WTC11 (cell line): ENCODE data around the gene SIM2. TPM values are rescaled to one million over a fixed set of nuclear protein-coding genes. Genes with fewer than 3 reads are reported as not detected.

ENCODE experiments used
- ATAC-seq: fragments of 200-7000 bp; cut with Tn5 transposase; 2 replicates; pipeline ENCODE4 v1.10.0; 2021; ENCODE audit warnings: mild to moderate bottlenecking, moderate library complexity
- CTCF ChIA-PET: fragments of 300-600 bp; sonication (Branson Sonifier 250); formaldehyde crosslinking; loops from one replicate; lab custom pipeline; 2021; ENCODE audit warnings: antibody characterized with exemption; lab: Charles Lee
- POLR2A ChIA-PET: fragments of 350-600 bp; sonication (Branson Sonifier 250); formaldehyde crosslinking; loops from one replicate; lab custom pipeline; 2021; ENCODE audit warnings: antibody characterized with exemption; lab: Charles Lee
- DNase-seq: peaks from one replicate; pipeline ENCODE4 v3.0.0; 2021; ENCODE audit warnings: low spot score
- H3K27ac Mint-ChIP-seq: 2 replicates; pipeline ENCODE4 v1.8.0; 2021; ENCODE audit warnings: mixed read lengths
- H3K27me3 Mint-ChIP-seq: 2 replicates; pipeline ENCODE4 v1.8.0; 2021; ENCODE audit warnings: low read depth, mild to moderate bottlenecking, moderate library complexity, mixed read lengths
- H3K36me3 Mint-ChIP-seq: 2 replicates; pipeline ENCODE4 v1.8.0; 2021; ENCODE audit warnings: mixed read lengths
- H3K4me1 Mint-ChIP-seq: 2 replicates; pipeline ENCODE4 v1.8.0; 2022; ENCODE audit warnings: mixed read lengths
- H3K4me3 Mint-ChIP-seq: 2 replicates; pipeline ENCODE4 v1.8.0; 2021; ENCODE audit warnings: mild to moderate bottlenecking, moderate library complexity, mixed read lengths
- H3K9me3 Mint-ChIP-seq: 2 replicates; pipeline ENCODE4 v1.8.0; 2021; ENCODE audit warnings: mixed read lengths
- AR ChIP-seq: fragments of 250-450 bp; sonication (Bioruptor Pico); IDR thresholded peaks from 2 replicates; pipeline ENCODE4 v1.9.0; 2021; ENCODE audit warnings: mild to moderate bottlenecking
- CTCF ChIP-seq: fragments of 200-600 bp; IDR thresholded peaks from 2 replicates; pipeline ENCODE4 v1.8.0; 2022; ENCODE audit warnings: antibody characterized with exemption
- E2F1 ChIP-seq: sonication (generic); formaldehyde crosslinking; IDR thresholded peaks from 2 replicates; pipeline ENCODE4 v1.8.0; 2022; ENCODE audit warnings: mild to moderate bottlenecking, missing genetic modification reagents
- E2F4 ChIP-seq: sonication (generic); formaldehyde crosslinking; IDR thresholded peaks from 2 replicates; pipeline ENCODE4 v1.8.1; 2022; ENCODE audit warnings: low read depth, mild to moderate bottlenecking, moderate library complexity, missing genetic modification reagents, borderline replicate concordance
- ETV6 ChIP-seq: sonication (generic); formaldehyde crosslinking; IDR thresholded peaks from 2 replicates; pipeline ENCODE4 v1.8.1; 2022; ENCODE audit warnings: mild to moderate bottlenecking, missing genetic modification reagents
- GRHL2 ChIP-seq: fragments of 250-450 bp; sonication (Bioruptor Pico); IDR thresholded peaks from 2 replicates; pipeline ENCODE4 v1.8.0; 2022; ENCODE audit warnings: mild to moderate bottlenecking, moderate library complexity; ENCODE audit not compliant: insufficient replicate concordance, severe bottlenecking
- MYBL2 ChIP-seq: sonication (generic); formaldehyde crosslinking; IDR thresholded peaks from 2 replicates; pipeline ENCODE4 v1.8.1; 2023; ENCODE audit warnings: mild to moderate bottlenecking, moderate library complexity, missing genetic modification reagents
- OVOL2 ChIP-seq: fragments of 250-450 bp; sonication (Bioruptor Pico); IDR thresholded peaks from 2 replicates; pipeline ENCODE4 v1.9.0; 2021; ENCODE audit warnings: mild to moderate bottlenecking, borderline replicate concordance
- RELA ChIP-seq: sonication (generic); formaldehyde crosslinking; IDR thresholded peaks from 2 replicates; pipeline ENCODE4 v1.8.1; 2022; ENCODE audit warnings: missing genetic modification reagents, mild to moderate bottlenecking, borderline replicate concordance
- SMAD3 ChIP-seq: sonication (generic); formaldehyde crosslinking; IDR thresholded peaks from 2 replicates; pipeline ENCODE4 v1.8.0; 2022; ENCODE audit warnings: missing genetic modification reagents, mild to moderate bottlenecking, borderline replicate concordance
- SMAD4 ChIP-seq: sonication (generic); formaldehyde crosslinking; IDR thresholded peaks from 2 replicates; pipeline ENCODE4 v1.8.0; 2022; ENCODE audit warnings: mild to moderate bottlenecking, missing genetic modification reagents
- TEAD1 ChIP-seq: sonication (generic); formaldehyde crosslinking; IDR thresholded peaks from 2 replicates; pipeline ENCODE4 v1.8.0; 2022; ENCODE audit warnings: mild to moderate bottlenecking, missing genetic modification reagents
- ZMAT4 ChIP-seq: fragments of 250-450 bp; sonication (Bioruptor Pico); IDR thresholded peaks from 2 replicates; pipeline ENCODE4 v1.9.0; 2021; ENCODE audit warnings: mild to moderate bottlenecking
- ZNF138 ChIP-seq: sonication (generic); formaldehyde crosslinking; conservative IDR thresholded peaks from 2 replicates; pipeline ENCODE4 v1.8.1; 2022; ENCODE audit warnings: mild to moderate bottlenecking, moderate library complexity, missing genetic modification reagents
- ZNF263 ChIP-seq: sonication (generic); formaldehyde crosslinking; IDR thresholded peaks from 2 replicates; pipeline ENCODE4 v1.8.1; 2022; ENCODE audit warnings: low read depth, mild to moderate bottlenecking, moderate library complexity, missing genetic modification reagents
- ZNF416 ChIP-seq: fragments of 250-450 bp; sonication (Bioruptor Pico); IDR thresholded peaks from 2 replicates; pipeline ENCODE4 v1.9.0; 2021; ENCODE audit warnings: mild to moderate bottlenecking, inconsistent platforms
- ZNF425 ChIP-seq: fragments of 250-450 bp; sonication (Bioruptor Pico); conservative IDR thresholded peaks from 2 replicates; pipeline ENCODE4 v1.9.0; 2021; ENCODE audit warnings: mild to moderate bottlenecking
- ZNF512 ChIP-seq: sonication (generic); formaldehyde crosslinking; IDR thresholded peaks from 2 replicates; pipeline ENCODE4 v1.8.1; 2022; ENCODE audit warnings: missing genetic modification reagents, borderline replicate concordance
- ZSCAN18 ChIP-seq: fragments of 250-450 bp; sonication (Bioruptor Pico); IDR thresholded peaks from 2 replicates; pipeline ENCODE4 v2.1.2; 2022; ENCODE audit warnings: mild to moderate bottlenecking, moderate library complexity
- total RNA-seq: library from RNA; stranded (reverse); gene quantifications from 3 replicates; pipeline ENCODE4 v1.2.3, GENCODE V29; 2021

SIM2 gene
- total RNA-seq, 1 experiment from 2014 or later: 0.17 TPM

- TF ChIP-seq CTCF (no peak), ZNF416 (CRISPR knock-in tag) (no peak)
- TF ChIP-seq, all 79 proteins: peak for 0
Observed at GRCh38 chr21:36721817-36722216, 22.9 kb downstream of the SIM2 start (continued).

- no peak for DNase-seq
- Mint-ChIP-seq H3K27ac (no peak overlapping the region), H3K9me3 (no peaks in the 10 kb centered on the region), H3K27me3 (peaks cover 4% of the 10 kb centered on the region), H3K36me3 (no peaks in the 10 kb centered on the region), H3K4me1 (peaks cover 14% of the 10 kb centered on the region), H3K4me3 (no peak overlapping the region)
- ATAC-seq: no peak
- CTCF ChIA-PET: interaction anchor here (0.9 to 1.7 kb wide), 2 partner anchors 25 to 82 kb away, joined by 3 to 5 read pairs; no protein-coding TSS in a partner anchor
- POLR2A ChIA-PET: no interaction called here
- TF ChIP-seq SMAD3 (CRISPR knock-in tag) (no peak), E2F4 (CRISPR knock-in tag) (no peak), ZSCAN18 (no peak), TEAD1 (CRISPR knock-in tag) (no peak), ETV6 (CRISPR knock-in tag) (no peak), ZMAT4 (CRISPR knock-in tag) (no peak), E2F1 (CRISPR knock-in tag) (no peak), MYBL2 (CRISPR knock-in tag) (no peak), ZNF138 (CRISPR knock-in tag) (no peak), RELA (CRISPR knock-in tag) (no peak), GRHL2 (no peak), AR (CRISPR knock-in tag) (no peak), ZNF512 (CRISPR knock-in tag) (no peak), ZNF425 (CRISPR knock-in tag) (no peak), SMAD4 (no peak), OVOL2 (CRISPR knock-in tag) (no peak), ZNF263 (no peak)
Observed at GRCh38 chr21:36722370-36723368, 23.8 kb downstream of the SIM2 start.
